Gastroesophageal sphincter (tissue), 4 donors: Measurements from ENCODE around the gene SORBS1. TPM values are rescaled to one million over a fixed set of nuclear protein-coding genes. Genes with fewer than 3 reads are reported as not detected.

ENCODE experiments used
- ATAC-seq: fragments of 150-250 bp; one replicate; pipeline ENCODE4 v1.9.1; 2016; ENCODE audit warnings: mild to moderate bottlenecking, moderate library complexity
- H3K27ac ChIP-seq, 4 donors: fragments of 200-600 bp; sonication (generic) in 3 of 4; 1 replicate in 3 of 4; 2 replicates in 1 of 4; pipeline ENCODE4 v1.5.1; 2016 to 2019
- H3K27me3 ChIP-seq: fragments of 200-600 bp; sonication (generic); one replicate; pipeline ENCODE4 v1.5.1; 2019
- H3K36me3 ChIP-seq, 2 donors: fragments of 200-600 bp; sonication (generic); one replicate each; pipeline ENCODE4 v1.5.1; 2019; ENCODE audit warnings: control low read depth in 1 of 2
- H3K4me1 ChIP-seq, 3 donors: fragments of 200-600 bp; sonication (generic); 1 replicate in 2 of 3; 2 replicates in 1 of 3; pipeline ENCODE4 v1.5.1; 2016 to 2019; ENCODE audit warnings: control low read depth in 2 of 3
- H3K4me3 ChIP-seq, 2 donors: fragments of 200-600 bp; sonication (generic); one replicate each; pipeline ENCODE4 v1.5.1; 2019; ENCODE audit warnings: mild to moderate bottlenecking in 1 of 2, moderate library complexity in 1 of 2
- H3K9me3 ChIP-seq, 3 donors: fragments of 200-600 bp; sonication (generic); one replicate each; pipeline ENCODE4 v1.5.1; 2017 to 2019; ENCODE audit warnings: control low read depth in 2 of 3
- CTCF ChIP-seq, 4 experiments: fragments of 200-600 bp in 2 of 4; fragments of 450-650 bp in 2 of 4; sonication (generic) in 1 of 4; IDR thresholded peaks; one replicate each; pipeline ENCODE4 v1.5.1; 2017 to 2019; ENCODE audit warnings: antibody characterized with exemption in 4 of 4, mild to moderate bottlenecking in 2 of 4, moderate library complexity in 2 of 4
- EP300 ChIP-seq: sonication (generic); formaldehyde crosslinking; IDR thresholded peaks from one replicate; pipeline ENCODE4 v1.6.1; 2017; ENCODE audit warnings: antibody characterized with exemption, mild to moderate bottlenecking
- POLR2A ChIP-seq, 2 donors: fragments of 450-650 bp; IDR thresholded peaks; one replicate each; pipeline ENCODE4 v1.6.1; 2017; ENCODE audit warnings: antibody characterized with exemption in 2 of 2, mild to moderate bottlenecking in 2 of 2, moderate library complexity in 1 of 2
- POLR2AphosphoS5 ChIP-seq: sonication (generic); formaldehyde crosslinking; IDR thresholded peaks from one replicate; pipeline ENCODE4 v1.6.1; 2017; ENCODE audit warnings: antibody characterized with exemption
- WGBS, 2 donors: methylation state at CpG; one replicate each; pipeline ENCODE4 v1.1.5; 2018; ENCODE audit warnings: low coverage in 1 of 2; 5-methylcytosine and 5-hydroxymethylcytosine counted together
- total RNA-seq, 4 donors: library from RNA; depleted of rRNA; stranded (reverse); fragments of >200 nt; gene quantifications; one replicate each; pipeline ENCODE4 v1.1.0, GENCODE V29; 2016

Gene SORBS1
- total RNA-seq, 4 donors from 2014 or later: 1,866 to 2,220 (median 1,948) TPM

GRCh38 chr10:95360122-95360714, 201.0 kb downstream of the SORBS1 start:
- Histone ChIP-seq H3K9me3 (no peaks in the 10 kb centered on the region), H3K27ac (peak overlapping the region in 2 of 4 donors; percentile 59 to 65), H3K4me3 (no peak overlapping the region), H3K27me3 (no peaks in the 10 kb centered on the region), H3K36me3 (peaks cover 0 to 69% of the 10 kb centered on the region in 2 donors), H3K4me1 (peaks cover 2 to 87% (median 4%) of the 10 kb centered on the region in 3 donors)
- no peak for ATAC-seq
- TF ChIP-seq POLR2AphosphoS5 (no peak), CTCF (IDR thresholded peaks at IDR 0.05) (no peak), EP300 (no peak), POLR2A (IDR thresholded peaks at IDR 0.05) (no peak)

- no peaks in the 10 kb centered on the region for H3K27me3 ChIP-seq
- H3K27ac ChIP-seq: peak overlapping the region in 3 of 4 donors; percentile 29 to 65 (median 59)
- 22 to 67% methylated on average over 1 to 3 of the region's 6 CpGs for WGBS, 2 donors
- no peak for ATAC-seq
- peaks cover 1 to 77% of the 10 kb centered on the region in 2 donors for H3K36me3 ChIP-seq
- no peaks in the 10 kb centered on the region for H3K9me3 ChIP-seq
- H3K4me3 ChIP-seq: no peak overlapping the region
- peaks cover 2 to 91% (median 4%) of the 10 kb centered on the region in 3 donors for H3K4me1 ChIP-seq
- TF ChIP-seq CTCF (IDR thresholded peaks at IDR 0.05): no peak
- no peak for TF ChIP-seq POLR2AphosphoS5
- no peak for TF ChIP-seq EP300
- no peak for TF ChIP-seq POLR2A (IDR thresholded peaks at IDR 0.05)
Measured at GRCh38 chr10:95359466-95359865, 201.7 kb downstream of the SORBS1 start.

- peaks cover 3 to 90% (median 15%) of the 10 kb centered on the region in 3 donors for H3K4me1 ChIP-seq
Measured at GRCh38 chr10:95356190-95356955, 204.8 kb downstream of the SORBS1 start.

GRCh38 chr10:95355301-95355700, 205.9 kb downstream of the SORBS1 start:
- 49 to 63% methylated on average over 6 to 7 of the region's 7 CpGs for WGBS, 2 donors
- TF ChIP-seq POLR2A (IDR thresholded peaks at IDR 0.05) (no peak), CTCF (IDR thresholded peaks at IDR 0.05) (no peak), POLR2AphosphoS5 (no peak), EP300 (no peak)
- Histone ChIP-seq H3K27ac (peak overlapping the region in 3 of 4 donors; percentile 38 to 66 (median 54)), H3K27me3 (no peaks in the 10 kb centered on the region), H3K4me3 (no peak overlapping the region), H3K9me3 (no peaks in the 10 kb centered on the region), H3K36me3 (peaks cover 10 to 95% of the 10 kb centered on the region in 2 donors), H3K4me1 (peaks cover 12 to 90% (median 24%) of the 10 kb centered on the region in 3 donors)
- ATAC-seq: no peak

More at GRCh38 chr10:95356190-95356955, 204.8 kb downstream of the SORBS1 start:
- peak overlapping the region in 3 of 4 donors; percentile 38 to 66 (median 54) for H3K27ac ChIP-seq
- no peaks in the 10 kb centered on the region for H3K27me3 ChIP-seq
- TF ChIP-seq POLR2AphosphoS5: no peak
- peaks cover 10 to 86% of the 10 kb centered on the region in 2 donors for H3K36me3 ChIP-seq
- H3K9me3 ChIP-seq: no peaks in the 10 kb centered on the region
- H3K4me3 ChIP-seq: no peak overlapping the region
- peak; percentile 31 for ATAC-seq
- 70 to 79% methylated on average over 3 to 10 of the region's 23 CpGs for WGBS, 2 donors

GRCh38 chr10:95354110-95354509, 207.1 kb downstream of the SORBS1 start:
- ATAC-seq: no peak
- H3K4me3 ChIP-seq: no peak overlapping the region
- peaks cover 10 to 100% of the 10 kb centered on the region in 2 donors for H3K36me3 ChIP-seq
- H3K27ac ChIP-seq: peak overlapping the region in 2 of 4 donors; percentile 36 to 54
- TF ChIP-seq POLR2AphosphoS5 (no peak), EP300 (no peak), CTCF (IDR thresholded peaks at IDR 0.05) (no peak), POLR2A (IDR thresholded peaks at IDR 0.05) (no peak)
- H3K4me1 ChIP-seq: peaks cover 12 to 89% (median 24%) of the 10 kb centered on the region in 3 donors
- no peaks in the 10 kb centered on the region for H3K27me3 ChIP-seq
- no peaks in the 10 kb centered on the region for H3K9me3 ChIP-seq
